Astrocyte of the cerebellum (primary cell): ENCODE results near the gene ARMC6.
"Not testable (repeated sequence)": the region's sequence is repeated elsewhere in the genome, so short reads cannot be mapped to it uniquely, and the experiment has no call there.

Experiments
- DNase-seq: peaks from one replicate; pipeline ENCODE4 v3.0.0-alpha.2; 2011; ENCODE audit warnings: low read depth
- H3K4me3 ChIP-seq: 2 replicates; pipeline ENCODE4 v1.5.1; 2011; ENCODE audit warnings: mild to moderate bottlenecking, low read depth, low read length, moderate library complexity
- in situ Hi-C: cut with HindIII; loops from 2 replicates; pipeline ENCODE4 v1.10.0; 2017; ENCODE audit warnings: low sequenced_read_pairs
- TF ChIP-seq, protein P1 (sequence below): IDR thresholded peaks from 2 replicates; pipeline ENCODE4 v1.5.1; 2012; ENCODE audit warnings: low read length, low read depth, moderate library complexity, mild to moderate bottlenecking; ENCODE audit errors: missing control alignments

Gene ARMC6

GRCh38 chr19:19094513-19094912 is 61.1 kb downstream of the ARMC6 start:
- DNase-seq = no peak
- in situ Hi-C loops = no loop called here
- TF ChIP-seq, protein P1, sequence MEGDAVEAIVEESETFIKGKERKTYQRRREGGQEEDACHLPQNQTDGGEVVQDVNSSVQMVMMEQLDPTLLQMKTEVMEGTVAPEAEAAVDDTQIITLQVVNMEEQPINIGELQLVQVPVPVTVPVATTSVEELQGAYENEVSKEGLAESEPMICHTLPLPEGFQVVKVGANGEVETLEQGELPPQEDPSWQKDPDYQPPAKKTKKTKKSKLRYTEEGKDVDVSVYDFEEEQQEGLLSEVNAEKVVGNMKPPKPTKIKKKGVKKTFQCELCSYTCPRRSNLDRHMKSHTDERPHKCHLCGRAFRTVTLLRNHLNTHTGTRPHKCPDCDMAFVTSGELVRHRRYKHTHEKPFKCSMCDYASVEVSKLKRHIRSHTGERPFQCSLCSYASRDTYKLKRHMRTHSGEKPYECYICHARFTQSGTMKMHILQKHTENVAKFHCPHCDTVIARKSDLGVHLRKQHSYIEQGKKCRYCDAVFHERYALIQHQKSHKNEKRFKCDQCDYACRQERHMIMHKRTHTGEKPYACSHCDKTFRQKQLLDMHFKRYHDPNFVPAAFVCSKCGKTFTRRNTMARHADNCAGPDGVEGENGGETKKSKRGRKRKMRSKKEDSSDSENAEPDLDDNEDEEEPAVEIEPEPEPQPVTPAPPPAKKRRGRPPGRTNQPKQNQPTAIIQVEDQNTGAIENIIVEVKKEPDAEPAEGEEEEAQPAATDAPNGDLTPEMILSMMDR = no peak
- H3K4me3 ChIP-seq = no peak overlapping the region

DNA sequence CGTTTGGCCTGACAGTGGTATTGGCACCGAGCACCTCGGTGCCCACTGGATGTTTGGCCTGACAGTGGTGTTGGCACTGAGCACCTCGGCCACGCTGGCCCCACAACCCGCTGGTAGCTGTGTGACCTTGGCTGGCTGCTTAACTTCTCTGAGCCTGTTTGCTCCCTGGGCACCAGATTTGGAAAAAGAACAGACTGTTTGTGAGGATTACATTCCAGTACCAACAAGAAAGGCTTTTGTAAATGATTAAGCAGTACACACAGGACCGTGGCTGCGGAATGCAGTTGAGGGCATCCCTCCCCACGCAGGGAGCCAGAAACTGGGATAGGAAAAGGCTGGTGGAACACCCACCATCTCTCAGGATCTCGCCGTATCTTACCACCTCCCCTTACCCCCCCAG is 62.3 kb downstream of the ARMC6 start:
- DNase-seq = no peak
- in situ Hi-C loops = no loop called here
- no peak overlapping the region for H3K4me3 ChIP-seq
- TF ChIP-seq, protein P1 = no peak

- TF ChIP-seq, protein P1 = no peak
- no peak for DNase-seq
- no peak overlapping the region for H3K4me3 ChIP-seq
- in situ Hi-C loops = no loop called here
These were observed 63.5 kb downstream of the ARMC6 start for GRCh38 chr19:19096641-19097627.

DNA sequence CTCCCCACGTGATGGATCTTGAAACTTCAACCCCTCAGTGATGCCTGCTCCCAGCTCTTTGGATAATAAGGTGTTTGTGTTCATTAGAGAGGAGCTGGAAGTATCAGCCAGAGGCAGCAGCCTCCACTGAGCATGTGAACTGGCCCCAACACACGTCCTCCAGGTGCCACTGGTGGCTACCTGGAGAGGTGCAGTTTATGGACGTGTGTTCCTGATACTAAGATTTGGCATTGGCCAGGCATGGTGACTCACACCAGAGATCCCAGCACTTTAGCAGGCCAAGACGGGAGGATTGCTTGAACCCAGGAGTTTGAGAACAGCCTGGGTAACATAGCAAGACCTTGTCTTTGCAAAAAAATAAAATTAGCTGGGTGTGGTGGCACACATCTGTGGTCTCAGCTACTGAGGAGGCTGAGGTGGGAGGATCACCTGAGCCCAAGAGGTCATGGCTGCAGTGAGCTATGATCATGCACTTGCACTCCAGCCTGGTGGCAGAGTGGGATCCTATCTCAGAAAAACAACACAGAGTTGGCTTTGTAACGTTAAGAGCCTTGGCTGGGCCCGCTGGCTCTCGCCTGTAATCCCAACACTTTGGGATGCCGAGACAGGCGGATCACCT is 64.8 kb downstream of the ARMC6 start:
- in situ Hi-C loops = no loop called here
- TF ChIP-seq, protein P1 = no peak
- H3K4me3 ChIP-seq = no peak overlapping the region
- no peak for DNase-seq

DNA sequence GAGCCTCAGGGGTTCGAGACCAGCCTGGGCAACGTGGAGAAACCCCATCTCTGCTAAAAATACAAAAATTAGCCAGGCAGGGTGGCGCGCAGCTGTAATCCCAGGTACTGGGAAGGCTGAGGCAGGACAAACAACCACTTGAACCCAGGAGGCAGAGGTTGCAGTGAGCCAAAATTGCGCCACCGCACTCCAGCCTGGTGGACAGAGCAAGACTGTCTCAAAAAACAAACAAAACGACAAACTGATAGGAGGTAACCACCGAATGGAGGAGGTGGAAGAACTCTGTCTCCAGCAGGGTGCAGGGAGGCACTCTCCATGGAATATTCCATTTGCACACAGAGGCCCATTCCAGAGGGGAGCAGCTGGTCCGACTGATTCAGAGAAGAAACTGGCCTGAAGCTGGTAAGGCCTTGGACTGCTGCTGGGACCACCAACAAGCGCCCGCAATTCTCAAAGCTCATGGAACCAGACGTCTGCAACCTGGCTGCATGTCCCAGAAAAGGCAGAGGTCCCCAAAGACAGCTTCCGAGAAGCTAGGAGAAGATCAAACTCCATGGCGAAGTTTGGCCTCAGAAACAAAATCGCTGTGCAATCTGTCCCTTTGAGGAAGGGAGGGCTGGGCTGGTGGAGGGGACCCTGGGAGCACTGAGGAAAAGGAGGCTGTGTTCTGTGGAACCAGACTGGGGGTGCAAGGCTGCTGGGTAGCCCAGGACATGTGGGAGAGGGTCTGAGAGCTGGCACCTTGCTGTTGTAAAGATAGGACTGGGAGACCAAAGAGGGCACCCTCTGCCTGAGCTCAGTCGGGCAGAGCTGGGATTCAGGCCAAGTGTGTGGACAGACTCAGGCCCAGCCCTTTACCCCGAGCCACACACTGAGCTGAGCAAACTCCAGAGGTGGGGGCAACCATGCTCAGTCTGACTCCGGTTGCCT is 65.6 kb downstream of the ARMC6 start:
- TF ChIP-seq, protein P1 = no peak

DNA sequence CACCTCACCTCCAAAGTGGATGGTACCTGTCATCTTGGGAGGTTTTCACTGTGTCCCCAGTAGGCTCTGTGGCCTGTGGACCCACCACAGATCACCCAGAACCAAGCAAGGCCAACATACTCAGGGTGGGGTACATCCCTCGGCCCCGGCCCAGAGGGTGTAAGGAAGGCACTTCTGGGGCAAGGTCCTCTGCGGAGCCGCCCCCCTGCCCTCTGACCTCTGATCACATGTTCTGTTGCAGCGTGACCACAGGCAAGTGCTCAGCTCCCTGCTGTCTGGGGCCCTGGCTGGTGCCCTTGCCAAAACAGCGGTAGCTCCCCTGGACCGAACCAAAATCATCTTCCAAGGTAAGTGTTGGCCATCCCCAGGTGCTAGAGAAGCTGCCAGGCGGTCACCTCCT is 68.1 kb downstream of the ARMC6 start:
- TF ChIP-seq, protein P1 = no peak

More for the DNA sequence above, 65.6 kb downstream of the ARMC6 start:
- DNase-seq = no peak
- no peak overlapping the region for H3K4me3 ChIP-seq
- in situ Hi-C loops = no loop called here

GRCh38 chr19:19102566-19102965 is 69.2 kb downstream of the ARMC6 start:
- in situ Hi-C loops, H3K4me3 ChIP-seq, DNase-seq: not testable (repeated sequence)

More for the DNA sequence above, 68.1 kb downstream of the ARMC6 start:
- DNase-seq = no peak
- in situ Hi-C loops = no loop called here
- no peak overlapping the region for H3K4me3 ChIP-seq
